H1 (cell line): ENCODE results near the gene B3GAT1. TPM values are rescaled to one million over a fixed set of nuclear protein-coding genes. Genes with fewer than 3 reads are reported as not detected.

ENCODE experiments used
- CTCF ChIA-PET: fragments of 300-600 bp; sonication (Branson Sonifier 250); formaldehyde crosslinking; loops from one replicate; lab custom pipeline; 2021; ENCODE audit not compliant: partially characterized antibody; lab: Charles Lee
- POLR2A ChIA-PET: fragments of 300-600 bp; sonication (Branson Sonifier 250); formaldehyde crosslinking; loops from one replicate; lab custom pipeline; 2021; ENCODE audit warnings: inconsistent platforms; ENCODE audit not compliant: partially characterized antibody; lab: Charles Lee
- DNase-seq, 2 experiments: peaks; one replicate each; pipeline versions ENCODE4 v3.0.0 to v3.0.0-alpha.2; 2010 to 2022; ENCODE audit warnings: low spot score in 2 of 2, low read depth in 1 of 2, mixed read lengths in 1 of 2
- FAIRE-seq: peaks from 2 replicates; lab custom pipeline; 2011; peaks lifted over from hg19 to GRCh38; lab: Jason Lieb, UNC
- H2AFZ ChIP-seq: 2 replicates; pipeline ENCODE4 v1.8.1; 2012; ENCODE audit warnings: low read length, inconsistent platforms
- H2AK5ac ChIP-seq: 2 replicates; pipeline ENCODE4 v1.6.1; 2013; ENCODE audit warnings: low read depth, low read length
- H2BK120ac ChIP-seq: replicated peaks from 2 replicates; pipeline ENCODE3; 2013; ENCODE audit warnings: low read depth, low read length, inconsistent platforms
- H2BK12ac ChIP-seq: 2 replicates; pipeline ENCODE4 v1.6.1; 2013; ENCODE audit warnings: low read depth, low read length
- H2BK15ac ChIP-seq: 2 replicates; pipeline ENCODE4 v1.6.1; 2013; ENCODE audit warnings: low read length
- H2BK20ac ChIP-seq: 2 replicates; pipeline ENCODE4 v1.6.1; 2013; ENCODE audit warnings: low read length
- H2BK5ac ChIP-seq: 2 replicates; pipeline ENCODE4 v1.6.1; 2013; ENCODE audit warnings: low read depth, low read length
- H3K14ac ChIP-seq: 2 replicates; pipeline ENCODE4 v1.6.1; 2013; ENCODE audit warnings: inconsistent platforms; ENCODE audit not compliant: insufficient read length
- H3K18ac ChIP-seq: 2 replicates; pipeline ENCODE4 v1.6.1; 2013; ENCODE audit warnings: low read length; ENCODE audit errors: extremely low read depth
- H3K23ac ChIP-seq: 2 replicates; pipeline ENCODE4 v1.6.1; 2013; ENCODE audit warnings: inconsistent platforms; ENCODE audit not compliant: insufficient read length
- H3K23me2 ChIP-seq: 2 replicates; pipeline ENCODE4 v1.6.1; 2013; ENCODE audit warnings: low read depth, low read length
- H3K27ac ChIP-seq: 2 replicates; pipeline ENCODE4 v1.6.1; 2011; ENCODE audit warnings: low read depth, low read length, inconsistent platforms
- H3K27me3 ChIP-seq, 4 experiments: replicated peaks in 1 of 4; 1 replicate in 1 of 4; 2 replicates in 3 of 4; pipeline versions ENCODE4 v1.6.1 to v1.8.1; 2011 to 2013; ENCODE audit warnings: low read length in 3 of 4, mild to moderate bottlenecking in 3 of 4, inconsistent platforms in 2 of 4, mixed read lengths in 2 of 4, moderate library complexity in 1 of 4; ENCODE audit not compliant: control insufficient read depth in 3 of 4, insufficient read depth in 3 of 4; ENCODE audit errors: extremely low read depth in 1 of 4
- H3K36me3 ChIP-seq, 4 experiments: 2 replicates each; pipeline versions ENCODE4 v1.6.1 to v1.8.1; 2011 to 2013; ENCODE audit warnings: mild to moderate bottlenecking in 4 of 4, low read length in 3 of 4, moderate library complexity in 2 of 4, control low read depth in 1 of 4, inconsistent platforms in 1 of 4; ENCODE audit not compliant: insufficient read depth in 4 of 4, control insufficient read depth in 2 of 4
- H3K4ac ChIP-seq: replicated peaks from 2 replicates; pipeline ENCODE3; 2013; ENCODE audit warnings: low read length, low read depth, mixed read lengths, inconsistent platforms; ENCODE audit not compliant: insufficient read length
- H3K4me1 ChIP-seq, 4 experiments: replicated peaks in 1 of 4; 1 replicate in 1 of 4; 2 replicates in 3 of 4; pipeline versions ENCODE4 v1.6.1 to v1.8.1; 2011 to 2013; ENCODE audit warnings: low read length in 3 of 4, inconsistent platforms in 2 of 4, mixed read lengths in 1 of 4; ENCODE audit not compliant: insufficient read depth in 4 of 4, control insufficient read depth in 3 of 4
- H3K4me2 ChIP-seq, 2 experiments: 2 replicates each; pipeline versions ENCODE4 v1.6.1 to v1.8.1; 2011 to 2013; ENCODE audit warnings: low read depth in 2 of 2, low read length in 2 of 2, control low read depth in 1 of 2, inconsistent platforms in 1 of 2, mild to moderate bottlenecking in 1 of 2; ENCODE audit not compliant: insufficient read depth in 1 of 2
- H3K4me3 ChIP-seq, 4 experiments: fragments of 200-600, 300-600 bp in 1 of 4; sonication (generic), shearing (Covaris generic), sonication (Bioruptor Twin) in 1 of 4; 2 replicates each; pipeline versions ENCODE4 v1.5.1 to v1.8.1; 2011 to 2016; ENCODE audit warnings: low read length in 4 of 4, low read depth in 3 of 4, control low read depth in 2 of 4, inconsistent platforms in 2 of 4, mild to moderate bottlenecking in 2 of 4, mixed read lengths in 1 of 4, moderate library complexity in 1 of 4; ENCODE audit not compliant: insufficient read depth in 2 of 4; ENCODE audit errors: extremely low read depth in 1 of 4
- H3K56ac ChIP-seq: replicated peaks from 2 replicates; pipeline ENCODE3; 2013; ENCODE audit warnings: low read depth, mild to moderate bottlenecking, mixed read lengths, low read length, inconsistent platforms; ENCODE audit not compliant: insufficient read length
- H3K79me1 ChIP-seq: 2 replicates; pipeline ENCODE4 v1.6.1; 2013; ENCODE audit warnings: low read depth, low read length, control low read depth
- H3K79me2 ChIP-seq, 2 experiments: 2 replicates each; pipeline versions ENCODE4 v1.6.1 to v1.8.1; 2012 to 2013; ENCODE audit warnings: low read length in 2 of 2, mild to moderate bottlenecking in 2 of 2, inconsistent platforms in 1 of 2; ENCODE audit not compliant: insufficient read depth in 2 of 2, control insufficient read depth in 1 of 2
- H3K9ac ChIP-seq, 4 experiments: replicated peaks in 1 of 4; 1 replicate in 1 of 4; 2 replicates in 3 of 4; pipeline versions ENCODE4 v1.6.1 to v1.8.1; 2011 to 2013; ENCODE audit warnings: low read depth in 3 of 4, low read length in 3 of 4, control low read depth in 2 of 4, mild to moderate bottlenecking in 2 of 4, moderate library complexity in 2 of 4, inconsistent platforms in 1 of 4; ENCODE audit errors: extremely low read depth in 1 of 4
- H3K9me3 ChIP-seq, 2 experiments: 2 replicates each; pipeline versions ENCODE4 v1.6.1 to v1.8.1; 2012 to 2013; ENCODE audit warnings: mild to moderate bottlenecking in 2 of 2, moderate library complexity in 2 of 2, control low read depth in 1 of 2, inconsistent platforms in 1 of 2, low read depth in 1 of 2, low read length in 1 of 2, mixed read lengths in 1 of 2; ENCODE audit not compliant: insufficient read depth in 2 of 2
- H4K20me1 ChIP-seq, 2 experiments: replicated peaks in 1 of 2; 2 replicates each; pipeline versions ENCODE3 to v1.8.1; 2011 to 2013; ENCODE audit warnings: inconsistent platforms in 2 of 2, low read length in 2 of 2, mild to moderate bottlenecking in 1 of 2; ENCODE audit not compliant: insufficient read depth in 2 of 2, control insufficient read depth in 1 of 2
- H4K5ac ChIP-seq: 2 replicates; pipeline ENCODE4 v1.6.1; 2013; ENCODE audit warnings: low read length, low read depth, mixed read lengths, inconsistent platforms; ENCODE audit not compliant: insufficient read length
- H4K8ac ChIP-seq: 2 replicates; pipeline ENCODE4 v1.8.0; 2013; ENCODE audit warnings: mild to moderate bottlenecking, moderate library complexity, low read length, inconsistent platforms; ENCODE audit not compliant: insufficient read depth; ENCODE audit errors: extremely low read depth
- H4K91ac ChIP-seq: replicated peaks from 2 replicates; pipeline ENCODE3; 2013; ENCODE audit warnings: low read length, mixed read lengths, inconsistent platforms; ENCODE audit not compliant: insufficient read length
- CREB1 ChIP-seq: IDR thresholded peaks from 2 replicates; pipeline ENCODE4 v1.6.1; 2012; ENCODE audit warnings: inconsistent platforms
- JUN ChIP-seq: IDR thresholded peaks from 2 replicates; pipeline ENCODE4 v1.6.1; 2011; ENCODE audit warnings: low read depth, mild to moderate bottlenecking, improper control_type of control experiment, low read length
- POLR2A ChIP-seq, 2 experiments: IDR thresholded peaks; 1 replicate in 1 of 2; 2 replicates in 1 of 2; pipeline ENCODE4 v1.6.1; 2011; ENCODE audit warnings: low read depth in 2 of 2, low read length in 2 of 2, mild to moderate bottlenecking in 2 of 2; ENCODE audit errors: control extremely low read depth in 1 of 2
- RNF2 ChIP-seq: fragments of 200-900, 300-1000 bp; sonication (generic); IDR thresholded peaks from 2 replicates; pipeline ENCODE4 v1.7.1; 2016; ENCODE audit warnings: borderline replicate concordance, low read depth, mild to moderate bottlenecking, antibody characterized with exemption, low read length; ENCODE audit not compliant: poor library complexity, severe bottlenecking; ENCODE audit errors: missing control alignments
- SIRT6 ChIP-seq: IDR thresholded peaks from one replicate; pipeline ENCODE4 v1.7.1; 2012; ENCODE audit warnings: low read length, inconsistent platforms
- YY1 ChIP-seq: IDR thresholded peaks from 2 replicates; pipeline ENCODE4 v1.6.1; 2011; ENCODE audit warnings: low read depth, mild to moderate bottlenecking, low read length
- WGBS, 2 experiments: shearing (Covaris generic) in 1 of 2; methylation state at CpG; one replicate each; pipeline versions ENCODE4 v1.1.6 to v1.1.7; 2013 to 2015; ENCODE audit warnings: low lambda C conversion rate in 2 of 2, mixed read lengths in 2 of 2, inconsistent platforms in 1 of 2, low coverage in 1 of 2, missing lambda C conversion rate in 1 of 2; ENCODE audit not compliant: insufficient replicate concordance in 2 of 2, insufficient coverage in 1 of 2, insufficient read length in 1 of 2; ENCODE audit errors: extremely low coverage in 1 of 2, missing lambda C conversion rate in 1 of 2; 5-methylcytosine and 5-hydroxymethylcytosine counted together
- polyA plus RNA-seq, 7 experiments: library from polyadenylated mRNA; depleted of rRNA in 3 of 7; stranded (reverse) in 5 of 7; unstranded in 2 of 7; fragments of >200 nt in 5 of 7; fragments of 200-250 nt in 2 of 7; gene quantifications; 1 replicate in 5 of 7; 2 replicates in 1 of 7; 4 replicates in 1 of 7; pipeline versions ENCODE4 v1.2.1 to v1.2.3, GENCODE V29; 2011 to 2013; ENCODE audit warnings: missing spikeins in 2 of 7, mixed read lengths in 2 of 7
- total RNA-seq: library from RNA; stranded (reverse); fragmentation: NEBNext Ultra II Directional; extraction: Animal tissue kit (Norgen Biotek cat#: 25700); gene quantifications from 2 replicates; pipeline ENCODE4 v1.2.1, GENCODE V29; 2021
- TF ChIP-seq, protein P1 (sequence below): IDR thresholded peaks from 2 replicates; pipeline ENCODE4 v1.6.1; 2012; ENCODE audit warnings: inconsistent platforms
- TF ChIP-seq, protein P2 (sequence below): IDR thresholded peaks from 2 replicates; pipeline ENCODE4 v1.6.1; 2012; ENCODE audit warnings: low read length, inconsistent platforms
- TF ChIP-seq, protein P3 (sequence below): IDR thresholded peaks from 2 replicates; pipeline ENCODE4 v1.6.1; 2011; ENCODE audit warnings: low read depth, mild to moderate bottlenecking, low read length; ENCODE audit not compliant: insufficient read depth

B3GAT1 gene
- total and polyA plus RNA-seq, 2 of the 8 experiments (the other 6 are each of a cell fraction or from before 2014, with no cell fraction given) = 19.7 to 32.4 TPM

DNA sequence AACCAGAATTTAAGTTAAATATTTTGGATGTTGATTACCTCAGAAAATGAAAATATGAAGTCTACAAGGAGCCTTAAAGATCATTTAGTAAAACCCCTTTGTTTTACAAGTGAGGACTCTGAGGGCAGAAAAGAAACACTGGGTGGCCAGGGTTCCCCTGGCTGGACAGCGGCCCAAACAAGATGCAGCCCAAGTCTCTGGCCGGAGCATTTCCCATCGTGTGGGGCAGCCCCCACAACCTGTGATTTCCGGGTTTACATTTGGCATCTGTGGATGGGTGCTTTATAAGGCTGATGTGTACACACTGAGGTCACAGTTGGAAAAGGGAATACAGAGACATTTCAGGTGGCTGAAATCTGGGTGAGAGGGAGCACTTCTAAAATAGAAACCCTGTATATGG lies 28.8 kb upstream of the B3GAT1 start:
- no peak overlapping the region for H2BK15ac ChIP-seq
- H3K36me3 ChIP-seq = no peaks in the 10 kb centered on the region
- H3K4ac ChIP-seq = no peak overlapping the region
- TF ChIP-seq, protein P1, sequence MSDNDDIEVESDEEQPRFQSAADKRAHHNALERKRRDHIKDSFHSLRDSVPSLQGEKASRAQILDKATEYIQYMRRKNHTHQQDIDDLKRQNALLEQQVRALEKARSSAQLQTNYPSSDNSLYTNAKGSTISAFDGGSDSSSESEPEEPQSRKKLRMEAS = no peak
- no peak for TF ChIP-seq SIRT6
- TF ChIP-seq, protein P2, sequence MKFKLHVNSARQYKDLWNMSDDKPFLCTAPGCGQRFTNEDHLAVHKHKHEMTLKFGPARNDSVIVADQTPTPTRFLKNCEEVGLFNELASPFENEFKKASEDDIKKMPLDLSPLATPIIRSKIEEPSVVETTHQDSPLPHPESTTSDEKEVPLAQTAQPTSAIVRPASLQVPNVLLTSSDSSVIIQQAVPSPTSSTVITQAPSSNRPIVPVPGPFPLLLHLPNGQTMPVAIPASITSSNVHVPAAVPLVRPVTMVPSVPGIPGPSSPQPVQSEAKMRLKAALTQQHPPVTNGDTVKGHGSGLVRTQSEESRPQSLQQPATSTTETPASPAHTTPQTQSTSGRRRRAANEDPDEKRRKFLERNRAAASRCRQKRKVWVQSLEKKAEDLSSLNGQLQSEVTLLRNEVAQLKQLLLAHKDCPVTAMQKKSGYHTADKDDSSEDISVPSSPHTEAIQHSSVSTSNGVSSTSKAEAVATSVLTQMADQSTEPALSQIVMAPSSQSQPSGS = no peak
- TF ChIP-seq, protein P3, sequence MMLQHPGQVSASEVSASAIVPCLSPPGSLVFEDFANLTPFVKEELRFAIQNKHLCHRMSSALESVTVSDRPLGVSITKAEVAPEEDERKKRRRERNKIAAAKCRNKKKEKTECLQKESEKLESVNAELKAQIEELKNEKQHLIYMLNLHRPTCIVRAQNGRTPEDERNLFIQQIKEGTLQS = no peak
- no peak for TF ChIP-seq RNF2
- TF ChIP-seq JUN = no peak
- no peak for TF ChIP-seq POLR2A (IDR thresholded peaks at IDR 0.05; ENCODE audit: control extremely low read depth in 1 of 2, low read depth in 2 of 2, low read length in 2 of 2)
- TF ChIP-seq CREB1 = no peak
- no peak for TF ChIP-seq YY1
- H2AK5ac ChIP-seq = no peak overlapping the region
- H3K18ac ChIP-seq = no peak overlapping the region
- DNase-seq = no peak
- H3K27ac ChIP-seq = no peak overlapping the region
- H2BK20ac ChIP-seq = no peak overlapping the region
- no peak overlapping the region for H2BK5ac ChIP-seq
- FAIRE-seq = no peak
- H3K23me2 ChIP-seq = peaks cover 4% of the 10 kb centered on the region; the same call in 1 of the 2 replicates
- H2BK12ac ChIP-seq = no peak overlapping the region
- no peak overlapping the region for H4K8ac ChIP-seq
- no peak overlapping the region for H3K56ac ChIP-seq
- H2BK120ac ChIP-seq = no peak overlapping the region
- H3K79me1 ChIP-seq = no peaks in the 10 kb centered on the region; the same call in 1 of the 2 replicates
- H4K91ac ChIP-seq = no peak overlapping the region
- ChIA-PET CTCF (no interaction called here), POLR2A (no interaction called here)
- H3K79me2 ChIP-seq = no peaks in the 10 kb centered on the region
- no peak overlapping the region for H3K23ac ChIP-seq
- H3K14ac ChIP-seq = no peak overlapping the region
- peaks cover 0 to 3% (median 1%) of the 10 kb centered on the region in 4 experiments; a peak in 3 of 7 replicates for H3K4me1 ChIP-seq
- H2AFZ ChIP-seq = no peak overlapping the region
- no peaks in the 10 kb centered on the region for H3K27me3 ChIP-seq
- 93% methylated on average over 4 of the region's 4 CpGs; no CpG with 5 or more reads in 1 of the 2 experiments for WGBS, 2 experiments
- H3K9ac ChIP-seq = no peak overlapping the region
- H3K4me2 ChIP-seq = no peak overlapping the region
- H3K9me3 ChIP-seq = no peaks in the 10 kb centered on the region
- no peak overlapping the region for H4K5ac ChIP-seq
- no peaks in the 10 kb centered on the region for H4K20me1 ChIP-seq
- no peak overlapping the region for H3K4me3 ChIP-seq
